ENCODE results near the gene EHD4.
A peak's percentile ranks its signal among the peaks of the same experiment; 100 is the strongest.

The EHD4 gene

GRCh38 chr15:41915255-41915994 lies 56.9 kb downstream of the EHD4 start:
- DNase-seq: no peak

GRCh38 chr15:41914411-41914810 lies 57.9 kb downstream of the EHD4 start:
- no peak for DNase-seq

- DNase-seq: no peak
Measured at GRCh38 chr15:41913256-41913655, 59.1 kb downstream of the EHD4 start.

GRCh38 chr15:41911691-41912345 lies 60.5 kb downstream of the EHD4 start:
- DNase-seq: no peak

GRCh38 chr15:41908736-41909461 lies 63.5 kb downstream of the EHD4 start:
- DNase-seq: no peak

GRCh38 chr15:41907141-41907540 lies 65.2 kb downstream of the EHD4 start:
- no peak for DNase-seq

- DNase-seq: no peak
Measured at GRCh38 chr15:41906608-41907007, 65.7 kb downstream of the EHD4 start.

GRCh38 chr15:41905036-41905793 lies 67.1 kb downstream of the EHD4 start:
- no peak for DNase-seq

- no peak for DNase-seq
Measured at GRCh38 chr15:41904541-41905005, 67.8 kb downstream of the EHD4 start.

- no peak for DNase-seq
Measured at GRCh38 chr15:41903782-41904181, 68.6 kb downstream of the EHD4 start.

- DNase-seq: no peak
Measured at GRCh38 chr15:41901431-41901830, 70.9 kb downstream of the EHD4 start.

GRCh38 chr15:41900526-41901380 lies 71.6 kb downstream of the EHD4 start:
- DNase-seq: no peak

GRCh38 chr15:41899854-41900442 lies 72.4 kb downstream of the EHD4 start:
- DNase-seq: no peak

GRCh38 chr15:41897363-41897799 lies 75.0 kb downstream of the EHD4 start:
- no peak for DNase-seq

- no peak for DNase-seq
Measured at GRCh38 chr15:41896566-41896965, 75.8 kb downstream of the EHD4 start.

GRCh38 chr15:41895957-41896356 lies 76.4 kb downstream of the EHD4 start:
- no peak for DNase-seq

GRCh38 chr15:41895491-41895890 lies 76.9 kb downstream of the EHD4 start:
- no peak for DNase-seq

GRCh38 chr15:41894791-41895463 lies 77.4 kb downstream of the EHD4 start:
- peak; percentile 60 for DNase-seq

- DNase-seq: no peak
Measured at GRCh38 chr15:41894251-41894790, 78.0 kb downstream of the EHD4 start.

- DNase-seq: no peak
Measured at GRCh38 chr15:41893422-41894250, 78.7 kb downstream of the EHD4 start, which contains the start of gene SPTBN5. SPTBN5 (minus strand) TSS chr15:41894053; CDS start chr15:41893497, 556 bp downstream.
